HTR-8/SVneo (cell line): ENCODE results near the gene B3GLCT.
"Not testable (repeated sequence)": the region's sequence is repeated elsewhere in the genome, so short reads cannot be mapped to it uniquely, and the experiment has no call there.

Source experiments
- DNase-seq: peaks from one replicate; pipeline ENCODE4 v3.0.0; 2011; ENCODE audit warnings: low spot score, mixed read lengths; ENCODE audit not compliant: insufficient read length
- FAIRE-seq: peaks from 2 replicates; lab custom pipeline; 2011; peaks lifted over from hg19 to GRCh38; lab: Jason Lieb, UNC

Gene B3GLCT

DNA sequence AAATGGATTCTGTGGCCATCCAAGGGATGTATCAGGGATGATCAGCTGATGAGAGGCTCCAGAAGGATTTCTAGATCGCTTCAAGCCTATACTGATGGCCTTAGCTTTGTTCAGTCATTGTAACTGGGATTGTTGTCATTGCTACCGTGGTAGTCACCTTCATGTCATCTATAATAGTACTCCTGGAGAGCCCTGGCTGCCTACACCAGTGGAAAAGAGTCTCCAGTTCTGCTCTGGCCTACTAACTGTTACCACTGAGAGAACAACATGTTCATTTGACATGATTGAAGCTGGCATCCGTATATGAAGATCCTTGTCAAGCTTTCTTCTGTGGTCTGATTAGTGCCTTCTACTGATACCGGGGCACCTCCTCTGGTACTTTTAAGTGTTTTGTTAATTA is 131.3 kb downstream of the B3GLCT start:
- DNase-seq (no peak), FAIRE-seq (no peak)

DNA sequence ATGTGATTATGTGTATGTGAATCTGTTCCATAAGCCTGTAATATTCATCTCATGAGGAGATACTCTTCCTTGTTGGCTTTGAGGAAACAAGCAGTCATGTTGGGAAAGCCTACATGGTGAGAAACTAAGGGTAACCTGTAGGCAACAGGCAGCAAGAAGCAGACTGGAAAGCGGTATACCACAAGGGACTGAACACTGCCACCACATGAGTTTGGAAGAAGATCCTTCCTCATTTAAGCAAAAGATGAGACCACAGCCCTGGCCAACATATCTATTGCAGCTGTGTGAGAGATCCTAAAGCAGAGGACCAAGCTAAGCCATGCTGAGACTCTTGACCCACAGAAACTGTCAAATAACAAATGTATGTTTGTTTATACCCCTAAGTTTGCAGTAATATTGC is 134.8 kb downstream of the B3GLCT start:
- FAIRE-seq: no peak
- no peak for DNase-seq

- DNase-seq: no peak
- no peak for FAIRE-seq
Observed at GRCh38 chr13:31334994-31335557, 135.3 kb downstream of the B3GLCT start.

GRCh38 chr13:31339616-31340015 is 139.8 kb downstream of the B3GLCT start:
- FAIRE-seq, DNase-seq: not testable (repeated sequence)

- not testable (repeated sequence) for FAIRE-seq
Observed at GRCh38 chr13:31340848-31341247, 141.1 kb downstream of the B3GLCT start.

DNA sequence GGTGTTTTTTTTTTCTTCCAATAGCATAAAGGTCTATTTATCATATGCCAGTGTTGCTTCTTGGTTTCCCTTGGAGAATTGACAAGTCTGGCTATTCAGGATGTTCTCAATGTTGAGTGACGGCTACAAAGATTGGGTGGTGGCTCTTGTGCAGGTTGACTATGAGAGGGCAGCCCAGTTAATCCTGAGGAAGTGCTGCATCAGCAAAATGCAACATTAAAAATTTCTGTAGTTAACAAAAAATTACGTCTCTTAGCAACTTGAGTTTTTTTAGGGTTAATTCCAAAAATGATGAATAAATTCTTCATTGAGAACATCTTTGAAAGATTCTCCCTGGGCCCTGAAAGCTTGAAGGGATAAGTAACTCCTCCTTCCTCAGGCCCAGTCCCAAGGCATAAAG is 147.1 kb downstream of the B3GLCT start:
- DNase-seq (no peak), FAIRE-seq (no peak)

More at GRCh38 chr13:31340848-31341247, 141.1 kb downstream of the B3GLCT start:
- DNase-seq: not testable (repeated sequence)

GRCh38 chr13:31349156-31349555 is 149.4 kb downstream of the B3GLCT start:
- FAIRE-seq (no peak), DNase-seq (no peak)

DNA sequence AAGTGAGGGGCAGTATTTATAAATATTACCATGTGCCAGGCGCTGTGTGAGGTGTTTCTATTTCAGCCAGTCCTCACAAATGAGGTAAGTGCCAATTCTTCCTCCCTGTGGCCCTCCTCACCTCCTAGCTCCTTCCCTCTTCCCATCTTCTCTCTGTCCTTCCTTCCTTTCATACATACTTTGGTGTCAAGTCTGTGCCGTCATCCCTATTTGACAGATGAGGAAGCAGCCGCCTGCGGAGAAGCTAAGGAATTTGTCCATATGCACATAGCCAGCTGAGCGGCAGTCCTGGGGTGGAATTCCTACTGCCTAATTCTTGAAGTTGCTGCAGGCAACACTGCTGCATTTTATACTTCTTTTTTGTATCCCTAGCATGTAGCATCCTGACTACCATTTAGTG is 150.8 kb downstream of the B3GLCT start:
- no peak for FAIRE-seq
- no peak for DNase-seq

GRCh38 chr13:31351376-31351775 is 151.6 kb downstream of the B3GLCT start:
- DNase-seq (no peak), FAIRE-seq (no peak)

GRCh38 chr13:31352467-31352866 is 152.7 kb downstream of the B3GLCT start:
- FAIRE-seq (no peak), DNase-seq (no peak)

DNA sequence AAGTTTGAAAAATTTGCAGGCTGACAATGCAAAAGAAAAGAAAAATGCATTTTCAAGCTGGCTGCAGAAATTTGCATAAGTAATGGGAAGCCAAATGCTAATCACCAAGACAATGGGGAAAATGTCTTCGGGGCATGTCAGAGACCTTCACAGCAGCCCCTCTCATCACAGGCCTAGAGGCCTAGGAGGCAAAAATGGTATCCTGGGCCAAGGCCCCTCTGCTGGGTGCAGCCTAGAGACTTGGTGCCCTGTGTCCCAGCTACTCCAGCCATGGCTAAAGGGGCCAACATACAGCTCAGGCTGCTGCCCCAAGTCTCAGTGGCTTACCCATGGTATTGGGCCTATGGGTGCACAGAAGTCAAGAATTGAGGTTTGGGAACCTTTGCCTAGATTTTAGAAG is 155.2 kb downstream of the B3GLCT start:
- FAIRE-seq (no peak), DNase-seq (no peak)

- FAIRE-seq (no peak), DNase-seq (no peak)
Observed at GRCh38 chr13:31356991-31357390, 157.2 kb downstream of the B3GLCT start.

GRCh38 chr13:31357581-31357980 is 157.8 kb downstream of the B3GLCT start:
- DNase-seq (no peak), FAIRE-seq (no peak)

DNA sequence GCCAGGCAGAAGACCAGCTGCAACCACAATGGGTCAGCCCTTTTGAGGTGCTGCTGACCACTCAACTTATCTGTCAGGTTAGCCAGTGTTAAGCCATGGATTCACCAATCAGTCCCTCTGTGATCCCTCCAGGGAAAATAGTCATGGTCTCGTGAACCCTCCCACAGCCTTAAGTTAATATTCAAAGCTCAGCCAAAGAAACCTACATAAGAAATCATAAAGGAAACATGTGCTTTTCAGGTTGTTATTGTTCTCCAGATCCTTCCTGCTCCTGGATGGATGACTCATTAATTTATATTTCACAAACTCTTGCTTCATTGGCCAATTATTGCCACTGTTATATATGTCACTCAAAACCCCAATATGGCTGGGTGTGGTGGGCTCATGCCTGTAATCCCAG is 161.9 kb downstream of the B3GLCT start:
- DNase-seq (no peak), FAIRE-seq (no peak)

GRCh38 chr13:31365630-31366029 is 165.9 kb downstream of the B3GLCT start:
- no peak for DNase-seq
- FAIRE-seq: no peak

- no peak for FAIRE-seq
- DNase-seq: no peak
Observed at GRCh38 chr13:31367410-31367809, 167.6 kb downstream of the B3GLCT start.

GRCh38 chr13:31369213-31369612 is 169.4 kb downstream of the B3GLCT start:
- no peak for FAIRE-seq
- DNase-seq: no peak

- DNase-seq: no peak
- FAIRE-seq: no peak
Observed at GRCh38 chr13:31372454-31372853, 172.7 kb downstream of the B3GLCT start.

GRCh38 chr13:31374682-31375081 is 174.9 kb downstream of the B3GLCT start:
- FAIRE-seq (no peak), DNase-seq (no peak)

DNA sequence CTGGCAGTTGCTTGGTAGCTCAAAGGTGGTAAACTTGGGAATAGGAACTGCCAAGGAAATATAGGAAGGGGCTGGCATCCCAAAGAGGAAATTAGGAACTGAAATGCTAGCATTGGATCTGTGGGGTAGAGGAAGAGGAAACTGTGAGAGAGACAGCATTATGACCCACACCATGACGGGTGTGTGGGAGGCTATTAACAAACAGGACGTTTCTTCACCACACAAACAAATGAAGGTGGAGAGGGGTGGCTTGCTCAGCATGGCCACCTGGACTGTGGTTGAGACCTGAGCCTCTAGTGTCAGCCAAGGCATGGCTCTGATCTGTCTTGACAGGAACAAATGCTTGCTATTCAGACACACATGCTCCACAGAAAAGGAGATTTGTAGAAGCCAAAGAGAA is 178.2 kb downstream of the B3GLCT start:
- FAIRE-seq (no peak), DNase-seq (no peak)

DNA sequence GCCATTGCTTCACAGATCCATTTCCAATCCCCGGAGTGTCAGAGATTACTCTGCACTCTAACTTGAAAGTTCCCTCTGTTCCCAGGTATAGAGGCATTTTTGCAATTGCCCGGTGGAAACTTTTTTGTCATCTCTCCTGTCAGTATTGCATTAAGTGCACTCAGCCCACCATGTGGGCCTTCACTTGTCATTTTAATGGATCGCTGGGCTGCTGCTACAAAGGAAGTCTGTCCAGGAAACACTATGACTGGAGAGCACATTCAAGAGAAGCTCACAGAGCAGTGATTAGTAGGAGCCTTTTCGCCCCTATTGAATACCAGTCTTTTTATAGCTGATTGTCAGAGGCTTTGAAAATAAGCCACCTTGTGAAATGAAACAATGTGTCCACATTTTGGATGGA is 180.9 kb downstream of the B3GLCT start:
- DNase-seq (no peak), FAIRE-seq (no peak)
